Measurements from ENCODE around the gene EMSY.
"Not testable (repeated sequence)": the region's sequence is repeated elsewhere in the genome, so short reads cannot be mapped to it uniquely, and the experiment has no call there.

Gene EMSY

DNA sequence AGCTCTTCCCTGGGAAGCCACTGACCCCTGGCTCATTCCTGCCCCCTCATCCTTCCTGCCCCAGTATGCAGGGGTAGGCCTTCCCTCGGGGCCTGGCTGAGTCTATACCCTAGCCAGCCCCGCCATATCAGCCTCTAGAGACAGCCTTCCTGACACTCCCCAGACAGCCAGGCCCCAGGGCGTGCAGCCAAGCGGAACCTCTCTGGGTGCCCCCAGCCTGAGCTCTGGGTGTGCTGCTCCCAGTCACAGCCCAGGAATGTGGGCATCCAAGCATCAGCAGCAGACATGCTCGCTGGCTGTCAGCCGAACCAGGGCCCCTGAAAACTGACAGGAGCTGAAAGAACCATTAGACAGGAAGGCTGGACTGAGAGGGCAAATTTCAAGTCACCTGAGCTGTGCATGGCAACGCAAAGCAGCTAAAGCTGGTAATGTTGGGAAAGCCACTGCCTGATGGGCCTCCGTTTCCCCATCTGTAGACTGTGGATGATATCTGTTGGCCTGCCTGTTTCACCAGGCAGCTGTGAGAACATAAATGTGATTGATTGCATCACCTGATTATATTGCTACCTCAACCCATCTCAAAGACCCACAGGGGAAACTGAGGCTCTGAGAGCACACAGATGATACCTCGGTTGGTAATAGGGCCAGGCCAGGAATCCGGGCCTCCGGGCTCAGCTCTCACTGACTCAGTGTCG, 132.6 kb downstream of the EMSY start:
- no peak for DNase-seq

DNA sequence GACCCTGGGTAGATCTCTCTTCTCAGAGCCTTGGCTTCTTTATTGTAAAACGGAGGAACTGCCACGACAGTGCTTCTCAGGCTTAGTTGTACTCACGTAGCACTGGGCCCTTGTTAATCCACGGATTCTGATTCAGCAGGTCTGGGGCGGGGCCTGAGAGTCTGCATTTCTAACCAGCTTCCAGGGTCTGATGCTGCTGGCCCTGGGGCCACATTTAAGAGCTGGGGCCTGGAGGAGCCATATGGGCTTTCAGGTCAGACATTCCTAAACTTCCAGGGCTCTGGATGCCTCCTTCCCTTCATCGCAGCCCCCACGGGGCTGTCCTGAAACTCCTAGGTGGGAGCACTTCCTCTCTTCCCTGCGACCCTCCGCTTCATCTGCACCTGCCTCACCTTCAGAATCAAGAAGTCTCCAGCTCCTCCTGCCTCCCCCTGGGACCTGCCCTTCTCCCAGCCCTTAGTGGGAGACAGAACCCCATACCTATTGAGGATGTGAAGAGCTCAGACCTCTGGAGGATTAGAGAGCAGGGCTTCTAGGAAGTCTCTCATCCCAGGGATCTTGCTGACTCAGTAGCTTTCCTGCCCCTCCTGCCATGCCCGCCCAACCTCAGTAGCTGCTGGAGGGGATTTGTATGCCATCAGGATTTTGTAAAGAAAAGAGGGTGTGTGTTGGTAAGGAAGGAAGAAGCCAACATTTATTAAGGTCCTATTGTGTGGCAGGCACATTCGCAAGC, 133.3 kb downstream of the EMSY start:
- DNase-seq: no peak

DNA sequence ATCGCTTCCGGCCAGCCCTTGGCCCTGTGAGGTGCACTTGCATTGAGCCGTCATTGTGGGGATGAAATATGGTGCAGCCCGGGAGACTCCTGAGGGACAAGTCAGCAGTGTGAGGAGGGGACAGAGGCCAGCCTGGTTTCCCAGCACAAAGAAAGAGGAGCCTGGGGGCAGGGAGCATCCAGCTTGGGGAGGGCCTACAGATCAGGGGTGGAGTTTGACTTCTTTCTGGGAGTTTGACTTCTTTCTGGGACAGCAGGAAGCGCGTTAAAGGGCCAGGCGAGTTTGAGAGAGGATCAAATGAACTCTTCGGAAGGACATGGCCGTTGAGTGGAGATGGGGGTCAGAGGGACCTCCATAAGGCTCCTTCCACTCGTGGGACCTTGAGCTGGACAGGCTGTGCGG, 133.8 kb downstream of the EMSY start:
- no peak for DNase-seq

DNA sequence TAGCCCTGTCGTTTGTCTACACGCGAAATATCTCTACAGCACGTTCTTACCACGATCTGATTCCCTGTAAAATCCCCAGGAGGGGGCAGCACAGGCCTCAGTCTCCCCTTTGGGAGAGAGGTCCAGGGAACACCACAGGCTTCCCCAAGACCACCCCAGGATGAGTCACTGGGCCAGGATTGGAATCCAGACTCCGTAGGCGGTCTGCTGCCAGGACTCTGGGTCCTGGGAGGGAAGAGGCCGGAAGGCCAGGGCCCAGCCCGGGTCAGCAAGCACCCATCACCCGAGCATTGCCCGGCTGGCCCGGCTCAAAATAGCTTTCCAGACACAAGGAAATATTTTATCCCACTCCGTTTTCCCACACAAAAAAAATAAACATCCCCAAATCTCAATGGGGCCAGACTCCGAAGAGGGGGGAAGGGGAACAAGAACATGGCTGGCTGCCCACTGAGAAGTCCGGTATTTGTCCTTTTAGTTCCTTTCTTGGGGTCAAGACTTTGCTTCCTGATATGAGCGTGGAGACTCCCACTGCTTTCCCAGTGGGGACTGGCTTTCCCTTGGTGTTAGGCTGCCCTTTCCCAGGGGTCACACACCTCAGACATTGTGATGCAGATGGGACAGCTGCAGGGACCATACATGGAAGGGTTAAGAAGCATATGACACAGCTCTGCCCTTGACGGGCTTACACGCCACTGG, 134.4 kb downstream of the EMSY start:
- DNase-seq: no peak

- DNase-seq: no peak
Measured at GRCh38 chr11:76579752-76580151, 134.9 kb downstream of the EMSY start.

GRCh38 chr11:76582471-76582870, 137.7 kb downstream of the EMSY start:
- DNase-seq: not testable (repeated sequence)

GRCh38 chr11:76587820-76588454, 143.1 kb downstream of the EMSY start:
- DNase-seq: no peak

- DNase-seq: no peak
Measured at GRCh38 chr11:76588455-76589325, 143.9 kb downstream of the EMSY start.

GRCh38 chr11:76589477-76589876, 144.7 kb downstream of the EMSY start:
- no peak for DNase-seq

- DNase-seq: no peak
Measured at GRCh38 chr11:76589964-76590950, 145.4 kb downstream of the EMSY start.

- no peak for DNase-seq
Measured at GRCh38 chr11:76591416-76591815, 146.6 kb downstream of the EMSY start.

- no peak for DNase-seq
Measured at GRCh38 chr11:76592025-76592914, 147.5 kb downstream of the EMSY start.

DNA sequence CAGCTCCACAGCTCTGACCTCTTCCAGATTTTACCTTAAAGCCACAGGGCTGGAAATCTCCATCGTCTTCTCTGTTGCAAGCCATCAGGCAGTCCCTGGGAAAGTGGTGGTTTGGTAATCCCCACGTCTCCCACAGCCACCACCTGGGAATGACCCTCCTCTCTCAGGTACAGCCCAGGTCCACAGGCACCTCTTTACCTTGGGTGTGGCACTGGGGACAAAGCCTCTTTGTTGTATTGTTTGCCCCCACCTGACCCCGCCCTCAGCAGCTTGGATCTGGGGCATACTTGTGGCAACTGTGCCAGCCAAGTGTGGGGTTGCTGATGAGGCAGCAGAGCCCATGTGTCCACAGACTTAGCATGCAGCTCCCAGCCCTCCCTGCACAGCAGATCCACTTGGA, 148.1 kb downstream of the EMSY start:
- DNase-seq: no peak

GRCh38 chr11:76595091-76595490, 150.3 kb downstream of the EMSY start:
- not testable (repeated sequence) for DNase-seq

DNA sequence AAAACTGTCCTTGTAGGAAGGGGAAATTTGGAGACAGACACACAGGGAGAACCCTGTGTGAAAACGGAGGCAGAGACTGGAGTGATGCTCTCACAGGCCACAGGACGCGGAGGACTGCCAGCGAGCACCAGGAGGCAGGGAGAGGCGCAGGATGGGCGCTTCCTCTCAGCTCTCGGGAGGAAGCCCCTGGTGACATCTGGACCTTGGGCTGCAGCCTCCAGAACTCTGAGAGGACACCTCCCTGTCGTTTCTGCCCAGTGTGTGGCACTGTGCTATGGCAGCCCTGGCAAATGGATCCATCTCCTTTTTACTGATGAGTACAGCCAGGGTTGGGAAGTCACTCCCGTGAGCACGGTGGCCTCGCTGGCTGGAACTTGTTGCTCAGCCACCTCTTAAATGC, 151.8 kb downstream of the EMSY start:
- no peak for DNase-seq

DNA sequence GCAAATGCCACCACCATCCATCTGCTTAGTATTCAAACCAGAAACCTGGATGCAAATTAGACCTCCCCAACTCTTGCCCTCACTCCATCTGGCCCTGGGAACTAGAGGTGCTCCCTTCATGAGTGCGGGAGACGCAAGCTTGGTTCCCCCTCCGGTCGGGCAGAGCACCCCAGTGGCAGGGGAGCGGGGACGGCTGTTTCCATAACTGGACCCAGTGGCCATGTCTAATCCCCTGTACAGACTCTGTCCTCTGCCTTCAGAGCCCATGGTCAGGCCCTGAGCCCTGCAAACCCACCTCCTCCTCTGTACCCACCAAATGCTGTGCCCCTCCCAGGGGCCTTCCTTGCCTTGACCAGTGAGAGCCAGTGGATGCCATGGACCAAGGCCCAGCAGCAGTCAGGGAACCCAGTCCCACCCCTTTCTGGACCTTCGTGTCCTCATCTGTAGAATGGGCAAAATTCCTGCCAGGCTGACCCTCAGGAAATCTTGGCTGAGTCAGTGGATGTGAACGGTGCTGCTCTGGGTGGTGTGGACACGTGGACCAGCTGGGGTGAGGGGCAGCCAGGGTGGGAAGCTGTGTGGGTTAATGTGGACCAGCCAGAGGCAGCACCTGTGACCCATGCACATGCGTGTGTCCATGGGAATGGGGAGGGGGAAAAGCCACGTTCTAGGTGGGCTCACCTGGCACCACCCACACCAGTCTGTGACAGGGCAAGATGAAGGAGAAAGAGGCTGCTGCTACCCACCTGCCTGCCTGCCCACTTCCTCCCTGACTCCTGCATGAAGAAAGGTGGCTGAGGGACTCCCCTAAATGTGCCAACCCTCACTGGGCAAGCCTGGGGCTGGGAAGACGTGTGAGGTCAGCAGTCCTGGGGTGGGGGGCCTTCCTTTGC, 153.0 kb downstream of the EMSY start:
- no peak for DNase-seq

DNA sequence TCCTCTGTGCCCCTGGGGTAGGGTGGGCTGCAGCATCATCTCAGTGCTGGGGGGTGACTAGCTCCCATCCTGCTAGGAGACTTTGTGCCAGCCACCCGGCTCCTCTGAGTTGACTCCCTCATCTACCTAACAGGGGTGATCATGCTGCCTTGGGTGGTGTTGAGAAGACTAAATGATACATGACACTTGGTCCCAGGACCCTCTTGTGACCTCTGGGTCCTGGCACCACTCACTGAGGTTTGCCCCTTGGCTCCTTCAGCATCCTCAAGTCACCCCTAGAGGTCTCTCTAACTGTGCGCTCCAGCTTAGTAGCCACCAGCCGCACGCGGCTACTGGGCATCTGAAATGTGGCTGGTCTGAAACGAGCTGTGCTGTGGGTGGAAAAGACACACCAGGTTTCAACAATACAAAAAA, 153.6 kb downstream of the EMSY start:
- peak; percentile 61 for DNase-seq

DNA sequence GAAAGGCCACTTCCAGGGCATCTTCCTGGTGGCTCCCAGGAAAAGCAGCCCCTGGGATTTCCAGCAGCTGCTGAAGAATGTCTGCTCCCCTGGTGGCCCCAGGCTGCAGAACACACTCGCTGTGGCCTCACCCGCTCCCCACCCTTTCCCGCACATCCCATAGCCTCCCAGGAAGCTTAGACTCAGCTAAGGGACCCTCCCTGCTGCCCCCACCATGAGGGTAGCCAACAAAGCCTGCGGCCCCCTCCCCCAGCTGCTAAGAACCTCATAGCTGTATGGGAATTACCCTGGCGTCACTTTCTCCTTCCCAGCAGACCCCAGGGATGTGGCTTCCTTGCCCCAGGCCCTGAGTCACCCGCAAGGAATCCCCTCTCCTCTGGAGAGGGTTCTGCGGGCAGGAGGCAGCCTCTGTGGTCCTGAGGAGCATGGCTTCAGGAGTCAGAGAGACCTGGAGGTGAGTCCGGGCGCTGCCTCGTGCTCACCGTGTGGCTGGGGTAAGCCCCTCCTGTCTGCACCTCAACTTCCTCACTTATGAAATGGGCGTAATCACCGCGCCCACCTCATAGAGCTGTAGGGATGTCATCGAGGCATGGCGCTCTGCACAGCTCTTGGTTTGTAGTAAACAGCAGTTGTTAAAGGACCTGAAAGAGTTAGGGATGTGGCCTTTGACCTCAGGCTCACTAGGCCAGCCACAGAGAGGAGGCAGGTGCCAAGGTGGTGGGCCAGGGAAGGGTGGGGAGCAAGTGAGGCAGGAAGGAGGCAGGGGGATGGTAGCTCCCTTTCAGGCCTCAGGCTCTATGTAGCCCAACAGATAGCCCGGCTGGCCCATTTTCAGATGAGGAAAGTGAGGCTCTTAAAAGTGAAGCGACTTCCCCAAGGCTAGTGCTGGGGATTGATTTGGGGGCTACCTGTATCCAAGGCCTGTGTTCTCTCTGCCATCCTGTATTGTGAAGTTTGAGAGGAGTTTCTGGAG, 154.5 kb downstream of the EMSY start:
- DNase-seq: no peak
